Measurements from ENCODE around the gene PSKH1.

PSKH1 gene

GRCh38 chr16:67977469-67978227 lies 84.6 kb downstream of the PSKH1 start:
- DNase-seq (ENCODE audit: low read depth), result no peak
- TF ChIP-seq CTCF (conservative IDR thresholded peaks at IDR 0.05; ENCODE audit: control insufficient read depth, insufficient read depth, low read depth, low read length), result no peak
- no peak overlapping the region for H3K4me3 ChIP-seq (ENCODE audit: control insufficient read depth, low read depth, low read length)

Data from fibroblast of mammary gland (primary cell).